HG03439 (cell line): ENCODE data around the gene S100A11.
A peak's percentile ranks its signal among the peaks of the same experiment; 100 is the strongest.
"Not testable (repeated sequence)": the region's sequence is repeated elsewhere in the genome, so short reads cannot be mapped to it uniquely, and the experiment has no call there.

Experiments used
- ATAC-seq: cut with Tn5 transposase; IDR thresholded peaks from one replicate; pipeline ENCODE4 v1.9.1; 2021; ENCODE audit warnings: mild to moderate bottlenecking, moderate library complexity; ENCODE audit not compliant: unreplicated experiment

Gene S100A11

DNA sequence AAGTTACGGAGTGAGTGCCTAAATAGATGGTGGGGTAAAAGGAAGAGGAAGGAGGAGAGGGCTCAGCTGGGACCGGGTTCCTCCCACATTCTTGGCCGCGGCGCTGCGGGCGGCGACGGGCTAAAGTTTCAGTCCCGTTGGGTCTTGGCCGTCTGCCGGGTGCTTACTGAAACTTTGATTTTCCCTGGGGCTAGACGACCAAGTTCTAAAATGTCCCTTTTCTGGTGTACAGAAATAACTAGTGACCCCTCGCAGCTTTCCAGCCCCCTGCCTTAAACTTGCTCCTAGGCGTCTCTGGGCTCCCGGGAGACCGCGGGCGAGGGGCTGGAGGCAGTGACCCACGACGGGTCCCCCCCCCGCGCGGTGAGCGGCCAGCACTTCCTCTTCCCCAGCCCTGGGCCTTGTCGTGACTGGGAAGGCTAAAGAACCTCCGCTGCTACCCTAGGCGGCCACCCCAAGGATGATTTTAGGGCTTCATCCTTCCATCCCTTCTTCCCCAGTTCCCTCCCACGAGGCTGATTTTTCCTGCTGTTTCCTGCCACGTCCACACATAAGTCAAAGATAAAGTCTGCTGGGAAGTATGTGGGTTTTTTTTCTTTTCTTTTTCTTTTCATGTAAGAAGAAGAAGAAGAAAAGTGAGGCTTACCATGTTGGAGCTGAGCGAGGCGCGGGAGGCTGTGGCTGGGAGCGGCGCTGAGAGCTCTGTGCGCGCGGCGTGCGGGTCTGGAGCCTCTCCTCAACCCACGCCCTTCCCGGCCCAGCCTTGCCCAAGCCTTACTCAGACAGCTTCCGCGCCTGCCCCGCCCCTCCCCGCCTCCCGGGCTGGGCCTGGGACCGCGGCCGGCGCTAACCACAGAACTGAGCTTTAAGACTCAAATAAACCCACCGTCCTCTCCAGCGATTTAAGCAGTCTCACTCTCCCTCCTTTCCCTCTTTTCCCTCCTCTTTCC, at the start of gene S100A11:
S100A11 (minus strand) TSS at position 738 of the 950 bp plus-strand sequence; CDS start at position 649, 89 bp downstream.
- ATAC-seq: no peak

DNA sequence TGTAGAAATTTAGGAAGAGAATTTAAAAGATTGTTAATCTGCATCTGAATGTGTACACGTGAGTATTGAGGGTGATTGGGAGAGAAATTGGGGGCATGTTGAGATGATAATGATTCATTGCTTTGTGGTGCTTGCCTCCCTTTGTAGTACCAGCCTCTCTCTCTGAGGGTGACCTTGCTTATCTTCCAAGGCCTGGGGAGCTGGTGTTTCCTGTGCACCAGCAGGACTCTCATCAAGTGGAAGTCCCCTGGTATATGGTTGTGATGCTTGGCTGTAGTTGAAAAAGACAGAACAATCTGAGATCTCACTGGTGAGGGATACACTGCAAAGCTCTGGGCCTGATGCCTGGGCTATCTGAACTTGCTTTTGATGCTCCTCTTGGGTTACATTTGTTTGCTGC, 48.0 kb upstream of the S100A11 start:
- ATAC-seq: no peak

DNA sequence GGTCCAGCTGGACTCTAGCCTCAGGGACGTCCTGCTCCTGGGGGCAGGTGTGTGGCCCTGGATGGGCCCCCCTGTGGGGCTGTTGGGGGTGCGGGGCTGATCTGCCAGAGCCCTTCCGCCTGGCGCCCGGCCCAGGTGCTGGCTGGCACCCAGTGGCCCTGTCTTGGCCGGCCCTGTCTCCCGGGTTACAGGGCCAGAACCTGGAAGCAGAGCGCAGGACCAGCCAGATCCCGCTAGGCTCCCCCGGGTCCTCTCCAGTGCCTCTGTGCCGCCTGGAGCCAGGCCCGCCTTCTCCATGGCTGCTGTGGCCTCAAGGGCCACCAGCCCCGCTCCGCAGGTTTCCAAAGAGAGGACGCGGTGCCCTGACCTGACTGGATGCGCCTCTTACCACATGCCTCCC, 44.2 kb upstream of the S100A11 start:
- ATAC-seq: not testable (repeated sequence)

DNA sequence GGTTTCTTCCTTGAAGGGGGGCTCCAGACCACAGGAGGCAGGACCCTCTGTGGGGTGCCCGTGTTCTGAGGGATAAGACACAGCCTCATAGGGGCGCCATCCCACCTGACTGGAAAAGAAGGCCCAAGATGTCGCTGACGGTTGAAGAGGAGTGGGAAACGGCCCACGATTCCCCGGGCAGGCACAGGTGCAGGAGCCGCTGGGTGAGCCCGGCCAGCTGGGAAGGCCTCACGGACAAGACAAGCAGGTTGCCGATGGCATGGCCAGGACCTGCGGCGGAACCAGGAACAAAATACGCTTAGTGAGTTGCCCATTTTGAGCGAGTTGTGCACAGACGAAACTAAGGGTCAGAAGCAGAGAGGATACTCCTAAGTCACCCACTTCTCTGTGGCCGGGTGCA, 43.7 kb upstream of the S100A11 start:
- ATAC-seq: not testable (repeated sequence)

DNA sequence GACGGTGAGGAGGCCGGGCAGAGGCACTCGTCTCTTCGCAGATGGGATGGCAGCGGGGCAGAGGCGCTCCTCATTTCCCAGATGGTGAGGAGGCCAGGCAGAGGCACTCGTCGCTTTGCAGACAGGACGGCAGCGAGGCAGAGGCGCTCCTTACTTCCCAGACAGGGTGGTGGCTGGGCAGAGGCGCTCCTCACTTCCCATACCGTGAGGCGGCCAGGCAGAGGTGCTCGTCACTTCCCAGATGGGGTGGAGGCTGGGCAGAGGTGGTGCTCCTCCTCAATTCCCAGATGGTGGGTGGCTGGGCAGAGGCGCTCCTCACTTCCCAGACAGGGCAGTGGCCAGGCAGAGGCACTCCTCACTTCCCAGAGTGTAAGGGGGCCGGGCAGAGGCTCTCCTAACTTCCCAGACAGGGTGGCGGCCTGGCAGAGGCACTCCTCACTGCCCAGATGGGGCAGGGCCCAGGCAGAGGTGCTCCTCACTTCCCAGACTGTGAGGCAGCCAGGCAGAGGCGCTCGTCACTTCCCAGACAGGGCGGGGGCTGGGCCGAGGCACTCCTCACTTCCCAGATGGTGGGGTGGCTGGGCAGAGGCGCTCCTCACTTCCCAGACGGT, 42.1 kb upstream of the S100A11 start:
- no peak for ATAC-seq

DNA sequence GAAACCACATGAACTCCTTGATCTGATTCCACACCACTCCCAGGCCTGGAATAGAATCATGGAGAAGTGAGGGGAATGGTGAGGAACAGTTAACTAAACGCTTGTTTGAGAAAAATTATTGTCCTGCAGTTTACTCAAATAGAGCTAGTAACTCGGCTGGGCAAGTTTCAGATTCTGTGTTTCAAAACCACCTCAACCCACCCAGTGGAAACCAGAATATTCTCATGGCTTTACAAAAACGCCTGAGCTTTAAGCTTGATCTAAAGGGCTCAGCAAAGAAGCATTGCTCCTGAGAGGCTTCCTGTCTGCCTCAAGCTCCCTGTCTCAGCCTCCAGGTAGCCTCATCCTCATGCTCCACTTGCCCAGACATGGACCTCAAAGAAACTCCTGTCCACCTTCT, 35.5 kb upstream of the S100A11 start:
- ATAC-seq: no peak

DNA sequence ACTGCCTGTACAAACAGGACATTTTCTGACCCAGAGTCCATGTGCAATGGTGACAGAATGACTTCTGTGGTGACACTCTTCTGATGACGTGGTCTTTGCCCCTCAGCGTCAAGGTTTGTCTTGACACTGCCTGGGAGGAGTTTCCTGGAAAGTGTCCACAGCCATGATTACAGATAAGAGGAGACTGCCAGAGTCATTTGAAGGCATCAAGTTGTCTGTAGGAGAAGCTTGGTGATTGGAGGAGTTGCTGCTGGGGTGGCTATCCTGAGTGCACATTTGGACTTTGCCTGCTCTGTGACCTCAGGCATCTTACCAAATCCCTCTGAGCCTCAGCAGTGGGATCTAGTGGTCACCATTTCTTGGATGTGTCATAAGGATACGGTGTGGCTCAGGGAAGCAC, 34.3 kb upstream of the S100A11 start:
- no peak for ATAC-seq

DNA sequence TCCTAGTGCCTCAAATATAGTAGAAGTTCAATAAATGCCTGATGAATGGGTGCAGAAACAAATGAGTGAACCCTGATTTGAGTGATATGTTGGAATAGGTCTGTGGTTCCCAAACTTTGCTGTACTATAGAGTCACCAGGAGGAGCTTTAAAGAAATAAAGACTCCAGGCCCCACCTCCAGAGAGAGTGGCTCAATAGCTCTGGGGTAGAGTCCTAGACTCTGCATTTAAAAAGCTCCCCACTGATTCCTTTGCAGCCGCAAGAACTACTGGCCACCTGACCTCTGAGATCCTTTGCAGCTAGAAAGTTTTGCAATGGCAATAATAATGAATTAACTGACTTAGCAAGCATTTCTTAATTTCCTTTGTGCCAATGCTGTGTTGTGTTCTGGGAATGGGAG, 31.1 kb upstream of the S100A11 start:
- no peak for ATAC-seq

DNA sequence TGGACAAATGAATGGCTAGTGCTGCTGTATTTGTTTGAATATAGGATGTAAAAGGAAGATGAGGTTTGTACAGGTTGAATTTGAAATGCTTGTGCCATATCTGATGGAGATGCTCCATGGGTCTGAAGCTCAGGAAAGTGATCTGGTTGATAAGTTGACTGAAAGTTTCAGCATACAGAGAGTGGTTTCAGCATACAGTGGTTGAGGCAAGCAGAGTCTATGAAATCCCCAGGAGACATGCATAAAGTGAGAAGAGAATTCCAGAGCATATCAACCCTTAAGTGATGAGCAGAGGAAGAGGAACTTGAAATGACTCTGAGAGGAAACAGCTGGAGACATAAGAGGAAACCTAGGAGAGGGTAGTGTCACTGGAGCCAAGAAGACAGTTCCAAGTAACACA, 30.3 kb upstream of the S100A11 start:
- no peak for ATAC-seq

DNA sequence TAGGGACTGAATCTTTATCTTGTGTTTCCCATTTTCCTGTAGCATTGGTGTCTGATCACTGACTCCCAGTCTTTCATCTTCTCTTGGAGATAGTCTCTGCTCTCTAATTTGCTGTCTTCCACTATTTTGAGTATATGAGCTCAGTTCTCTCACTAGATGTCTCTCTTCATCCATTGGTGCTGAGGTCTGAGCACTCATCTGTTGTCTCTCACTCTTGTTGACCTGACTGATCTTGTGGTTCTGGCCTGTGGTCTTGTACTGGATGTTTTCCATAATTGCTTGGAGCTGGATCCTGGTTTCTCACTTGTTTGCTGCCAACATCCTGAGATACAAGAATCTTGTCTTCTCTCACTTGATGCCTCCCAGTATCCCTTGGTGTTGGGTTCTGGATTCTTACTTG, 25.1 kb upstream of the S100A11 start:
- no peak for ATAC-seq

DNA sequence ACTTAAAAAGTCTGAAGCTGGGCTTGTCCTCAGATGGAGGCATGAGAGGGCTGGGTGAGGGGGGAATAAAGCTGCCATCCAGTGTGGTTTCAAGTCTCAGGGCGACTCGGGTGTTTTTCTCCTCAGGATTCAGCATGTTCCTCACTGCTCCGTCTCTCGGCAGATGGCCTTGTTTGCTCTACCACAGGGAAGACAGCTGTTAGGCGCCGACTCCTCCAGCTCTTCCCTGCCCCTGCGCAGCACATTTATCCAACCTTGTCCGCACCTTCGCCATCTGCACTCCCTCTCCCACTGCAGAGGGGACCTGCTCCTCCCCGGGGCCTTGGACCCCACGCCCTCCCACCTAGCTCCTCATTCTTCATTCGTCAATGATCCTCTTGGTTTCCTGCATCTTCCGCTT, 16.6 kb upstream of the S100A11 start:
- ATAC-seq: no peak

DNA sequence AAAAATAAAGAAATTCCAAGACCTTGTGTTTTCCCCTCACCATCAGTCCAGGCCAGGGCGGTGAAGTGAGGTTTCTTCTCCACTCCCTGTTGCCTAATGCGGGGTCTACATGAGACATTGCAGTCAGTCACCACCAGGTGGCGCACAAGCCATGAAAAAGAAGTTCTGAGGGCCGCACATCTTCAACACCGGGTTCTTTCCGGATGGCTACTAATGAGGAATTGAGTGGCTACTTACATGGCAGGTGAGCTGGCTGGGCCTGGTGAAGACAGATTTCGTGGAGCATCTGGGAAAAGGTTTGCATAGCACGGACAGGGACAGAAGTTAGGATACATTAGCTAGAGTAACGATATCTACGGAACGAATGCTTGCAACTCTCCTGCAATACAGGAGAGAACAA, 15.8 kb upstream of the S100A11 start:
- ATAC-seq: peak; percentile 32

DNA sequence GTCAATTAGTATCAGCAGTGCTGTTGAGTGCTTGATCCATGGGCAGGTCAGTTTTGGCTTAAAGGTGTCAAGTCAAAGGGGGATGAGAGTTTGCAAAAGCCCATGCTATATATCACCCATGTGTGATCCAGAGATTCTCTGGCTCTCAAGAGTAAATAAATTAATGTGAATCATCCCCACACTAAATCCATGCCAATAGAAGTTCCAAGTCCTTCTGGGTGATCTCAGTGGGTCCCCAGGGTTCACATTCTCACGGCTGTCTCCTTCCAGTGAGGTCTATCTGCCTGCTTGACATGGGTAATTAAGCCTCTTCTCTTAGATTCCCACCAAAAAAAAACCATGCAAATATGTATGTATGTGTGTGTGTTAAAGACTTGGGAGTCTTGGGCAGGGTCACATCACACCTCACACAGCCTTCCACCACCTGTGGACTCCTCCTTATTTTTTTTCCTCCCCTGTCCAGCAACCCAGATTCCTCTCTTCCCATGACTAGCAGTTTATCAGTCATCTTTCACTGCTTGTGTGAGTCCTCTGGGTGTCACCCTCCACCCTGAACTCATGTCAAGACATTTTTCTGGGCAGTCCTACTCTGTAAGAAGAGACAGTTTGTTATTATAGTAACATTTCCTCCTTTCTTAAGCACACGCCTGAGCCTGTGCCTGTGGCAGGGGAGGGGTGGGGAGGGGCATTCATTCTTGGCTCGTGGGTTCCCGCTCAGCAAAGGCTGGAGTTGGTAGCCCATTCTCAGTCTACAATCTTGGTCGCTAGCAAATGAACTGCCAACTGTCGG, 14.3 kb upstream of the S100A11 start:
- ATAC-seq: no peak

DNA sequence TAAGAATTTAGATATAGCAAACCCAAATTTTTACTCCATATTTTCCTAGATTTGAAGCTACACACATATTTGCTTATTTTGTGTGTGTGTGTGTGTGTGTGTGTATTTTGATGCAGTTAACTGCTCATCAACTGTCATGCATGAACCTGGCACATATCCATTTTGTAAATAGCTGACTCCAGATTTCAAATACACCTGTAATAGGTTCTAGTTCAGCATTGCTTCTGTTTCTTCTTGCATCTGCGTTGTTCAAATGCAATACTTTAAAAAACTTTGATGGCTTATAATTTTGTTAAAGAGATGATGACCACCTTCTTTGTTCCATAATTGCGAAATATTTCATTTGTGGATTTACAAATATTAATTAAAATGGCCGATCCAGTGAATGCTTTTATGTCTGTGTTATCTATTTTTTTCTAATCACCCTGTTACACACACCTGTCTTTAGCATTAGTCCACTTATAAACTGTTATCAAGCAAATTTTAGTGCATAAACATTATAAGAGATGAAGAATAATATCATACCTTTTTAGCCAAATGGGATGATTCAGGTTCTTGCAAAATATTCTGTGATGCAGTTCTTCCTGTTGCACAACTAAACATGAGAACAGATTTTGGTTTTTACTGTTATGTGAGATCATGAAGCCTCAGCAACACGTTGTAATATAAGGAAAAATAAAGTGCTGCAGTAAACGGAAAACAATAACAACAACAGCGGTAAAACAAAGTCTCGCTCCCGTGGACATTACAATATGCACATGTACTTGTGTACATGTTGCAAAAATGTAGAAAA, 12.7 kb upstream of the S100A11 start:
- ATAC-seq: no peak

DNA sequence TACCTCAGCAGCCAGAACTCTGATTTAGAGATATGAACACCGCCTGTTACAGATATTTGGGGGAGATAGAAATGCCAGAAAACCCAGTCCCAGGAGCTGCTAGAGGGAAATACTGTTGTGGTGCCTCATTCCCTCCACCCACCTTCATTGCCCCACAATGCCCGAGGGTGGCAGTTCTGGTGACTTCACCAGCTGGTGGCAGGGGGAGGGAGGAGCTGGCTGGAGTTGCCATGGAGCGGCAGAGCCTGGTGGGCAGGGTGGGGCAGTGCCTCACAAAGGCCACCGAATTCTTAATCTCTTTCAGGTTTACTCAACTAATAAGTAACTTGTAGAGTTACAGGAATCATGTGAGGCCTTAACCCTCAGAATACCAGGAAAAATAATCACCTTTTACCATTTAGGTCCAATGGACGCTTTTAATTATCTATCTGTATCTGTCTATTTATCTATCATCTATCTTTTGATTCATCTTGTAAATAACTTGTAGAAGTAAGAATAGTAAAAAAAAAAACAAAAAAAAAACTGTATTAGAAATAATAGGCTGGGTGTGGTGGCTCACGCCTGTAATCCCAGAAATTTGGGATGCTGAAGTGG, 11.7 kb upstream of the S100A11 start:
- ATAC-seq: no peak

DNA sequence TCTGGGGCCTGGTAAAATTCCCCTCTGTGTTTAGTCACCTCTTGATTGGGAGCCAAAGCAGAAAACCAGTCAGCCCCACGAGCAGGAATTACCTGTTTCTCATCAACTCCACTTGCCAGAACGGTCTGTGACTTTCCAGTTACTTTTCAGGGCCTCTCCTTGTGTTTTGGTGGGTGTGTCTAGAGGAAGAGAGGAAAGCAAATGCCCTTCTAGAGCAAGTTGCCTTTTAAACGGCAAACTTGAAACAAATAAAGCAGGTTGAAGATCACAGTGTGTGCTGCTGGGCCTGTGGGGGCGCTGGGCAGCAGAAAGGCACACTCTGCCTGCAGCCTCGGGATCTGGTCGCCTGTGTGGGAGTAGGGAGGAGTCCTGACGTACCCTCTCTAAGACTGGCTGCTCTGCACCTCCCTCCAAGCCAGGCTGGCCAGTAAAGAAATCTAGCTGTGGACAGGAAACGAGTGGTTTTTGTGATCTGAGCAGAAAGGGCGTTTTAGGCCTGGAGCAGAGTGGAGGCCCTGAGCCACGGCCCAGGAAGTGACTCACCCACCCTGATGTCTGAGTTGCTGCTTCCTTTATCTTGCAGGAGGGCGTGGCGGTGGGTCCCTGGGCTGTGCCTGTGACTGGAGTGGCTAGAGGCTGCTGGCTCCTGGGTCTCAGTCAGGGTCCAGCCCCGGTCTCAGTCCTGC, 11.1 kb upstream of the S100A11 start:
- ATAC-seq: peak; percentile 90

DNA sequence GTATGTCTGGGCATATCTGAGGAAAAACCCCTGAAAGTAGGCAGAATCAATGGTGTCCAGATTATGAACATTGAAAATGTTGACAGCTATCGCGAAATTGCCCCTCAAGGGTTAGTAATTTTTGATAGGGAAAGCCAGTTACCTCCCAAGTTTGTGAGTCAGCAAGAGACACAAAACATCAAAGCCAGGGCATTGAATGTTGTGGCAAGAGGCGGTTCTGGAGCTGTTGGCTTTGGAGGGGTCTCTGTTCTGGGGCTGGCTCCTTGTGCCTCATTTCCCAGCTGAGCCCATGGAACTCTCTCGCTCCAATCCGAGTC, 10.6 kb upstream of the S100A11 start:
- ATAC-seq: no peak

DNA sequence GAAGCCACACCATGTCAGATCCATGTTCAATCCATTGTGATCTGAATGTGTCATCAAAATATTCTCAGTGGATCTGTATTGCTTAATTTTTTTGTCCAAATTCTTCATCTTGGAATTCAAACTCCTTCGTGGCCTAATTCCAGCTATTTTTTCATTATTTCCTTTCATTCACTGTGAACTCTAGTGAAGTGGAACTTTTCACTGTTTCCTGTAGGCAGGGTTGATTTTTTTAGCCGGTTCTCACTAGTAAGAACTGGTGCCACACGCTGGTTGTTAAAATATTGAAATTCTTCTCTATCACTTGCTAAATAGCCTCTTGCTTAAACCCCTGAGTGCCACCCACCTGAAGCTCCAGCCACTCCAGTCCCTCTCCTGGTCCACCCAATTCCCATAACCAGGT, 7.6 kb upstream of the S100A11 start:
- ATAC-seq: no peak

DNA sequence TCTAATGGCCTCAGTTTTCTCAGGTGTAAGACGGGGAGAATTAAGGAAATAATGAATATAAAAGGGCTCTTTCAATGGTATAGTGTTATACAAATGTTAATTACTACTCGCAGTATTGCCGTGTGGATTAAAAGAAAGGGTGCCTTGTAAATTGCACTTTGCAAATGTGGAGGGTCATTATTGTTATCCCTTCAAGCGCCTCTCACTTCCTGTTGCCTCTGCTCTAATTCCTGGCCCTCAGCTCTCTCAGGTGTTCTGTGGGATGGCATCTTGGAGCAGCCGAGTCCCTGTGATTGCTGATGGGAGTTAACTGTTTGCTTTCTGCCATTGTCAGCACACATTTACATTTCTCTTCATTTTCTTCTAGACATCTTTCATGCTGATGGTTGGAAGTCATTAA, 7.1 kb upstream of the S100A11 start:
- ATAC-seq: no peak

DNA sequence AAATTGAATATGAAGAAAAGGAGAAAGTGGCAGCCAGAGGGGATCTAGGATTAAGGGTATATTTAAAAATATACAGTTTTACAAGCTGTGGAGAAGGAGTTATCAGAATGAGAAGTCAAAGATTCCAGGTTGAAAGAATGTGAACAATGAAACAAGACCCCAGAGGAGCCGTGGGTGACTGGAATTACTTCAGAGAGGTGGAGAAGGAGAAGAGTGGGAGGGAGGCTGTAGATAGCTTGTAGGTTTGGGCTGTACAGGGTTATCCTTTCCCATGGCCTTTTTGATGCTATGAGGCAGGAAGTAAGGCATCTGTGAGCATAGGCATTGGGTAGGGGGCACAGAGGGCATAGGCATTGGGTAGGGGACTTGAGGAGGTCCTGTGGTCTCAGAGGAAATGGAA, 5.2 kb upstream of the S100A11 start:
- ATAC-seq: no peak
